Upper lobe of left lung (tissue), 6 donors: Measurements from ENCODE around the gene CAPN10. TPM values are rescaled to one million over a fixed set of nuclear protein-coding genes. Genes with fewer than 3 reads are reported as not detected.
A peak's percentile ranks its signal among the peaks of the same experiment; 100 is the strongest.

ENCODE experiments used
- ATAC-seq, 2 donors: fragments of 200-7000 bp; cut with Tn5 transposase; one replicate each; pipeline ENCODE4 v1.9.1; 2022; ENCODE audit warnings: mild to moderate bottlenecking in 2 of 2, moderate library complexity in 2 of 2; ENCODE audit not compliant: low FRiP score in 2 of 2
- DNase-seq, 2 donors: peaks; one replicate each; pipeline ENCODE4 v3.0.0-alpha.2; 2019 to 2020
- H3K27ac ChIP-seq, 4 donors: fragments of 200-600 bp; sonication (generic); one replicate each; pipeline ENCODE4 v1.5.1; 2016 to 2019
- H3K27me3 ChIP-seq, 4 donors: fragments of 200-600 bp; sonication (generic); one replicate each; pipeline ENCODE4 v1.5.1; 2017 to 2019
- H3K36me3 ChIP-seq, 4 donors: fragments of 200-600 bp; sonication (generic); one replicate each; pipeline ENCODE4 v1.5.1; 2016 to 2019
- H3K4me1 ChIP-seq, 4 donors: fragments of 200-600 bp; sonication (generic); one replicate each; pipeline ENCODE4 v1.5.1; 2018 to 2019
- H3K4me3 ChIP-seq, 4 donors: fragments of 200-600 bp; sonication (generic); one replicate each; pipeline ENCODE4 v1.5.1; 2017 to 2019; ENCODE audit warnings: mild to moderate bottlenecking in 2 of 4, moderate library complexity in 1 of 4
- H3K9me3 ChIP-seq, 4 donors: fragments of 200-600 bp; sonication (generic); one replicate each; pipeline ENCODE4 v1.5.1; 2018 to 2019
- EP300 ChIP-seq, 4 donors: sonication (generic); formaldehyde crosslinking; IDR thresholded peaks; one replicate each; pipeline ENCODE4 v1.5.1; 2017; ENCODE audit warnings: antibody characterized with exemption in 4 of 4, control low read depth in 2 of 4
- POLR2A ChIP-seq, 4 donors: fragments of 450-650 bp; IDR thresholded peaks; one replicate each; pipeline ENCODE4 v1.5.1; 2016 to 2017; ENCODE audit warnings: antibody characterized with exemption in 4 of 4, mild to moderate bottlenecking in 2 of 4
- POLR2AphosphoS5 ChIP-seq, 2 donors: sonication (generic); formaldehyde crosslinking; IDR thresholded peaks; one replicate each; pipeline ENCODE4 v1.5.1; 2017; ENCODE audit warnings: antibody characterized with exemption in 2 of 2
- WGBS, 2 donors: methylation state at CpG; one replicate each; pipeline ENCODE4 v1.1.5; 2017 to 2018; 5-methylcytosine and 5-hydroxymethylcytosine counted together
- total RNA-seq, 6 donors: library from RNA; depleted of rRNA in 4 of 6; stranded (reverse); fragments of >200 nt in 4 of 6; gene quantifications; one replicate each; pipeline versions ENCODE4 v1.1.0 to v1.2.1, GENCODE V29; 2016 to 2021
- TF ChIP-seq, protein P1 (sequence below), 6 experiments: fragments of 450-650 bp in 4 of 6; fragments of 200-600 bp in 2 of 6; sonication (generic) in 2 of 6; IDR thresholded peaks; one replicate each; pipeline ENCODE4 v1.5.1; 2016 to 2019; ENCODE audit warnings: antibody characterized with exemption in 6 of 6
- donor health status: DM: no; HTN: no; CAD: no; lungs with moderate emphysema.
- donor health status: DM: no; HTN: yes; CAD: no; lungs with severe emphysema.

The CAPN10 gene
- total RNA-seq, 6 donors from 2014 or later: 35.3 to 118 (median 38.9) TPM

DNA sequence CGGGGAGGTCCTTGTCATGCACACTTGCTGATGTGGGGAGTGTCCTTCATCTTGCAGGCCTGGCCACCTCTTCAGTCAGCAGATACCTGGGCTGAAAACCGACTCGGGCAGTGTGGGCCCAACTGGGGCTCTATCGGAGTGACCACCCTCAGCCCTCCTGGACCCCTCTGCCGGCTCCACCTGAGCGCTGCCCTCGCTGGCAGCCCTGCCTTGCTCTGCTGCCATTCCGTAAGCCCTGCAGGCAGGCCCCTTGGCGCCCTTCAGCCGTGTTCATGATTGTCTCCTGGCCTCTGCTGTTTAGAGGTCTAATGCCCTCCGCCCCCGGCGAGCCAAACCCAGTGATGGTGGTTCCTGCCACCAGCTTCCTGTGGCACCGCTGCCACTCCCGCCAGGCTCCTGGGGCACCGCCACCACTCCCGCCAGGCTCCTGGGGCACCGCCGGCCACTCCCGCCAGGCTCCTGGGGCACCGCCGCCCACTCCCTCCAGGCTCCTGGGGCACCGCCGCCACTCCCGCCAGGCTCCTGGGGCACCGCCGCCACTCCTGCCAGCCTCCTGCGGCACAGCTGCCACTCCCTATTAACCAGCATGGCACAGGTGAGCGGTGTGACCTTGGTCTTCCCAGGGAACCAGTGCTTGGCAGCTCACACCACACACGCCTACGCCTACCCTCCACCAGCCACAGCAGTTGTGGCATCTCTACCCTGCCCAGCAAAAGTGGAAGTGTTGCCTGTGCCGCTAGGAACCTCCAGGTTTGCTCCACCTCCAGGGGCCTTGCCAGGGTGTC is 15.9 kb downstream of the CAPN10 start:
- TF ChIP-seq, protein P1, sequence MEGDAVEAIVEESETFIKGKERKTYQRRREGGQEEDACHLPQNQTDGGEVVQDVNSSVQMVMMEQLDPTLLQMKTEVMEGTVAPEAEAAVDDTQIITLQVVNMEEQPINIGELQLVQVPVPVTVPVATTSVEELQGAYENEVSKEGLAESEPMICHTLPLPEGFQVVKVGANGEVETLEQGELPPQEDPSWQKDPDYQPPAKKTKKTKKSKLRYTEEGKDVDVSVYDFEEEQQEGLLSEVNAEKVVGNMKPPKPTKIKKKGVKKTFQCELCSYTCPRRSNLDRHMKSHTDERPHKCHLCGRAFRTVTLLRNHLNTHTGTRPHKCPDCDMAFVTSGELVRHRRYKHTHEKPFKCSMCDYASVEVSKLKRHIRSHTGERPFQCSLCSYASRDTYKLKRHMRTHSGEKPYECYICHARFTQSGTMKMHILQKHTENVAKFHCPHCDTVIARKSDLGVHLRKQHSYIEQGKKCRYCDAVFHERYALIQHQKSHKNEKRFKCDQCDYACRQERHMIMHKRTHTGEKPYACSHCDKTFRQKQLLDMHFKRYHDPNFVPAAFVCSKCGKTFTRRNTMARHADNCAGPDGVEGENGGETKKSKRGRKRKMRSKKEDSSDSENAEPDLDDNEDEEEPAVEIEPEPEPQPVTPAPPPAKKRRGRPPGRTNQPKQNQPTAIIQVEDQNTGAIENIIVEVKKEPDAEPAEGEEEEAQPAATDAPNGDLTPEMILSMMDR (IDR thresholded peaks at IDR 0.05): no peak
- TF ChIP-seq POLR2A (IDR thresholded peaks at IDR 0.05) (no peak), POLR2AphosphoS5 (IDR thresholded peaks at IDR 0.05) (no peak), EP300 (IDR thresholded peaks at IDR 0.05) (no peak)
- no peak for ATAC-seq
- no peak for DNase-seq
- Histone ChIP-seq H3K27ac (no peak overlapping the region), H3K4me3 (no peak overlapping the region), H3K4me1 (peaks cover 0 to 15% (median 6%) of the 10 kb centered on the region in 4 donors), H3K36me3 (peaks cover 3 to 33% (median 24%) of the 10 kb centered on the region in 4 donors), H3K9me3 (no peaks in the 10 kb centered on the region), H3K27me3 (no peaks in the 10 kb centered on the region)
- 88 to 93% methylated on average over 23 to 32 of the region's 32 CpGs for WGBS, 2 donors

- peaks cover 0 to 15% (median 6%) of the 10 kb centered on the region in 4 donors for H3K4me1 ChIP-seq
- H3K27me3 ChIP-seq: no peaks in the 10 kb centered on the region
- peak; percentile 12 to 77 for DNase-seq
- WGBS, 2 donors: 92 to 94% methylated on average over 7 to 22 of the region's 22 CpGs
- no peak for ATAC-seq
- H3K36me3 ChIP-seq: peaks cover under 1 to 25% (median 16%) of the 10 kb centered on the region in 4 donors
- H3K4me3 ChIP-seq: no peak overlapping the region
- H3K9me3 ChIP-seq: no peaks in the 10 kb centered on the region
- no peak overlapping the region for H3K27ac ChIP-seq
- TF ChIP-seq POLR2AphosphoS5 (IDR thresholded peaks at IDR 0.05): no peak
- TF ChIP-seq, protein P1 (IDR thresholded peaks at IDR 0.05): no peak
- no peak for TF ChIP-seq POLR2A (IDR thresholded peaks at IDR 0.05)
- TF ChIP-seq EP300 (IDR thresholded peaks at IDR 0.05): no peak
Observed at GRCh38 chr2:240603081-240603835, 16.7 kb downstream of the CAPN10 start.

- TF ChIP-seq, protein P1 (IDR thresholded peaks at IDR 0.05): no peak
- TF ChIP-seq EP300 (IDR thresholded peaks at IDR 0.05) (no peak), POLR2A (IDR thresholded peaks at IDR 0.05) (no peak), POLR2AphosphoS5 (IDR thresholded peaks at IDR 0.05) (no peak)
- Histone ChIP-seq H3K4me1 (peaks cover 0 to 15% (median 6%) of the 10 kb centered on the region in 4 donors), H3K4me3 (no peak overlapping the region), H3K9me3 (no peaks in the 10 kb centered on the region), H3K27me3 (no peaks in the 10 kb centered on the region), H3K36me3 (peaks cover 0 to 19% (median 11%) of the 10 kb centered on the region in 4 donors), H3K27ac (no peak overlapping the region)
- ATAC-seq: no peak
- 91% methylated on average over 10 of the region's 10 CpGs; no CpG with 5 or more reads in 1 of the 2 donors for WGBS, 2 donors
- peak in 1 of 2 donors; percentile 76 for DNase-seq
Observed at GRCh38 chr2:240603846-240604245, 17.3 kb downstream of the CAPN10 start.

DNA sequence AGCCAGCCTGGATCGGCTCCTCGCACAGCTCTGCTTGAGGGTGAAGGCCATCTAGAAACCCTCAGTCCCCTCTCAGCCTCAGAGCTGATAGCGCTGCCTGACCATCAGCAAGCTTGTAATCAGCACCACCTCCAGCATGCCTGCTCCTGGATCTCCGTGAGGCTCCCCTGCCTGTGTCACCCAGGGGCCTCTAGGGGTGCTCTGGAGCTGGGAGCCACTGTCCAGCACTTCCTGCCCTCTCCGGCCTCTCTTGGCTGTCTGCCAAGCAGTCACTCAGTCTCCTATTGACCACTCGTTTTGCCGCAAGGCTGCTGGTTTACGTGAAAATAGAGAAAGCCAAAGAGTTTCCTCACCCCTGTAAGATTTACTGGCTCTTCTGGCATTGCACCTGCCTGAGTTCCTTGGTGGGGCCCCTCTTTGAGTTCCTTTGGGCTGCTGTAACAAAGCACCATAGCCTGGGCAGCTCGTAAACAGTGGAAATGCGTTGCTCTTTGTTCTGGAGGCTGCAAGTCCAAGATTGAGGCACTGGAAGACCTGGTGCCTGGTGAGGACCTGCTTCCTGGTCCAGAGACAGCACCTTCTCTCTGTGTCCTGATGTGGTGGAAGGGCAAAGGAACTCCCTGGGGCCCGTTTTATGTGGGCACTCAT is 17.9 kb downstream of the CAPN10 start:
- TF ChIP-seq EP300 (IDR thresholded peaks at IDR 0.05): no peak
- no peak for TF ChIP-seq POLR2AphosphoS5 (IDR thresholded peaks at IDR 0.05)
- TF ChIP-seq, protein P1 (IDR thresholded peaks at IDR 0.05): peak; percentile 52 to 75 (median 66)
- H3K27me3 ChIP-seq: no peaks in the 10 kb centered on the region
- peaks cover 0 to 13% (median 5%) of the 10 kb centered on the region in 4 donors for H3K36me3 ChIP-seq
- ATAC-seq (peak; percentile 70 to 84), DNase-seq (peak in 1 of 2 donors; percentile 87)
- H3K9me3 ChIP-seq: no peaks in the 10 kb centered on the region
- H3K4me3 ChIP-seq: peak overlapping the region in 1 of 4 donors; percentile 7
- WGBS, 2 donors: 41 to 42% methylated on average over 10 of the region's 11 CpGs
- H3K4me1 ChIP-seq: peaks cover 0 to 15% (median 6%) of the 10 kb centered on the region in 4 donors
- no peak overlapping the region for H3K27ac ChIP-seq
